HG02678 (cell line): ENCODE measurements around the gene SRCIN1.
"Not testable (repeated sequence)": the region's sequence is repeated elsewhere in the genome, so short reads cannot be mapped to it uniquely, and the experiment has no call there.

ENCODE experiments used
- ATAC-seq: cut with Tn5 transposase; IDR thresholded peaks from one replicate; pipeline ENCODE4 v1.9.1; 2021; ENCODE audit warnings: mild to moderate bottlenecking, moderate library complexity; ENCODE audit not compliant: unreplicated experiment

SRCIN1 gene

DNA sequence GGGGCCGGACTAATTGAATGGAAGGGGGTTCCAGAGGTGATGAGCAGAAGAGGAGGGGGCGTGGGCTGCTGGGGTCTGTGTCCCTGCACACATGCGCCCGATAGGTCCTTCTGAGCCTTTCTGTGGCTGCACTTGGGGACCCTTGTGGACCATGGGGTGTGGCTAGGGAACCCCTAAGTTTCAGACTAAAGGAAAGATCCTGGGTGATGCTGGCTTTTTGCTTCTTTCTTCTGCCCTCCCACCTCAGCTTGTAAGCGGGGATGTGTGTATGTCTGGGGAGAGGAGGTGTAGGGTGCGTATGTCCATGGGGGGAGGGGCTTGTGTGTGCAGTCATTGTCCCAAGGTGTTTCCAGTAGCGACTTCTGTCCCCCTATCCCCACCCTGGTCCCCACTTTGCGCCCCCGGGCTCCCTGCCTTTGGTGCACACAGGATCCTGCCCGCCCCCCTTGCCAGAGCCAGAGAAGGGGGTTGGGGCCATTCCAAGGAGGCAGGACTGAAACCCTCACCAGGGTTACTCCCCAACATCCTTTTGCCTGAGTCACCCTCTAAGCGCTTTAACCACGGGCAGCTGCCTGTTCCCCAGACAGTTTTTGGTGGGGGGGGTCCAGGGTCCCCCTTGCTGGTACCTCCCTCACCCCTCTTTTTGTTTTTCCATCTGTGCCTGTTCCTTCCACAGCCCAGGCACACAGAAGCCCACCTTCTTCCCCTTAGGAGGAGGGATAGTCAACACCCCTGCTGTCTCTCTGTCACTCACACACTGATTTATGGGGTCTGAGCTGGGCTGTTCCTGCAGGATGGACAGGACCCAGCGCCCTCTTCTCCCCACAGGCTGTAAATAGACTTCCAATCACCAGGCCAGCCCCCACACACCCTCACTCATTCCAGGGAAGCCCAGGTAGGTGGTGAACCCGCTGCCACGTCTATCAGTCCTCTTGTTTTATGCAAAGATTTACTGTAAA lies 94.3 kb downstream of the SRCIN1 start:
- no peak for ATAC-seq

DNA sequence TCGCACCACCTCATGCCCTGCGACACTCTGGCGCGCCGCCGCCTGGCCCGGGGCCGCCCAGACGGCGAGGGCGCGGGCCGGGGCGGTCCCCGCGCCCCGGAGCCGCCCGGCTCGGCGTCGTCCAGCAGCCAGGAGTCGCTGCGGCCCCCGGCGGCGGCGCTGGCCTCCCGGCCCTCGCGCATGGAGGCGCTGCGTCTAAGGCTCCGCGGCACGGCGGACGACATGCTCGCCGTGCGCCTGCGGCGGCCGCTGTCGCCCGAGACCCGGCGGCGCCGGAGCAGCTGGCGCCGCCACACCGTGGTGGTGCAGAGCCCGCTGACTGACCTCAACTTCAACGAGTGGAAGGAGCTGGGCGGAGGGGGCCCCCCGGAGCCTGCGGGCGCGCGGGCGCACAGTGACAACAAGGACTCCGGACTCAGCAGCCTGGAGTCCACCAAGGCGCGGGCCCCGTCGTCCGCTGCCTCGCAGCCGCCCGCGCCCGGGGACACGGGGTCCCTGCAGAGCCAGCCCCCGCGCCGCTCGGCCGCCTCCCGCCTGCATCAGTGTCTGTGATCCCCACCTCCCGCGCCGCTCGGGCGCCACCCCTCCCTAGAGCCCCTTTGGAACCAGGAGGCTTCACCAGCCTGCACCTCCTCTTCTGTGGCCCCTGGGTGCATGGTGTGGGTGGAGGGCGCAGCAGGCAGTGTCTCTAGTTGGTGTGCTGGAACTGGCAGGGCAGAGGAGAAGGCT lies 95.2 kb downstream of the SRCIN1 start:
- ATAC-seq: no peak

DNA sequence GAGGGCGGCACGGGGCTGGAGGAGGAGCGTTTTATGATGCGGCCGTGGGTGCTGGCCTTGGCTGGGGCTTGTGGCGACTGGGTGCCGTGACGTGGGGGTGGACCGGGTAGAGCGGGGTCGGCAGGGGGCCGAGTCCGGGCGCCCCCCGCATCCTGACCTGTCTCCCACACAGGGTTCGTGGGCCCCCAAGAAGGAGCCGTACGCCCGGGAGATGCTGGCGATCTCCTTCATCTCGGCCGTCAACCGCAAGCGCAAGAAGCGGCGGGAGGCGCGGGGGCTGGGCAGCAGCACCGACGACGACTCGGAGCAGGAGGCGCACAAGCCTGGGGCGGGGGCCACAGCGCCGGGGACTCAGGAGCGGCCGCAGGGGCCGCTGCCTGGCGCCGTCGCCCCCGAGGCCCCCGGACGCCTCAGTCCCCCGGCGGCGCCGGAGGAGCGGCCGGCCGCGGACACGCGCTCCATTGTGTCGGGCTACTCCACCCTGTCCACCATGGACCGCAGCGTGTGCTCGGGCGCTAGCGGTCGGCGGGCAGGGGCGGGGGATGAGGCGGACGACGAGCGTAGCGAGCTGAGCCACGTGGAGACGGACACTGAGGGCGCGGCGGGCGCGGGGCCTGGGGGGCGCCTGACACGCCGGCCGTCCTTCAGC lies 95.9 kb downstream of the SRCIN1 start:
- no peak for ATAC-seq

GRCh38 chr17:38508954-38509771 lies 96.6 kb downstream of the SRCIN1 start:
- no peak for ATAC-seq

- no peak for ATAC-seq
Observed at GRCh38 chr17:38508570-38508950, 97.2 kb downstream of the SRCIN1 start.

DNA sequence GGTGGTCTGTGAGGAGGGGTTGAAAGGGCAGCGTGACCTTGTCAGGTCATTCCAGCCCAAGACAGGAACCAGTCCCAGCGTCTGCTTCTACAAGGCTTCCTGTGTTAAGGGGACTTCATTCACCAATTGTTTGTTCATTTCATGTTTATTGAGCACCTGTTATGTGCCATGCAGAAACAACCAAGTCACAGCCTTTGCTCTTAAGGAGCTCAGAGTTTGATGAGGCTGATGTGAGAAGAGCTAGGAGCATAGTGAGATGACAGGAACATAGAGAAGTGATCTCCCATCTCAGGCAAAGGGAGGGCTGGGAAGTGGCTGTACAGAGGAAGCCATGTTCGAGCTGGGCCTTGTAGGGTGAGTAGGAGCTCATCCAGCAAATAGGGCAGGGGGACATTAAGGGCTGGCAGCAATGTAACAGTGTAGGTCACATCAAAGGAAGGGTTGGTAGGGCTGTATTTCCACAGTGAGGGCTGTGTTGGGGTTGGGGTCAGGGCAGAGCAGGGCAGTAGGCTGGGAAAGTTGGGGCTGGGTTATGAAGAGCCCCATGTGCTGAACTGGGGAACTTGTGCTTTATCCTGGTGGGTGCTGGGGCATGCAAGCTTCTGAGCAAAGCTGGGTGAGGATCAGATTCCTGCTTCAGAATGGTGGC lies 97.7 kb downstream of the SRCIN1 start:
- no peak for ATAC-seq

DNA sequence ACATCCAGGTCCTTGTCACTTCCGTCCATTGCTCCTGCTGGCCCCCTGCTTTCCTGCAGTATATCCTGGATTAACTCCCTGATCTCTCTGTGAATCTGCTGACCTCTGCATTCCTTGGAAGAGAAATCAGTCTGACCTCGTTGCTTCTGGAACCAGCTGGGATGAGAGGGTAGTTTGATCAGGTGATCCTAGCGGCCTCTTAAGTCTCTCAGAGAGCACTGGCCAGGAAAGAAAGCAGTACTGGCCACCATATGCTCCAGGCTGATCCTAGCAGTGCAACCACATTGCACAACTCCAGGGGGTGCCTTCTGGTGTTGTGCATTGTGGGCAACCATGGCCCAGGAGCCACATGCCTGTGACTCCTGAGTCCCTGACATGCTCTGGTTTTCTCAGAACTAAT lies 98.3 kb downstream of the SRCIN1 start:
- ATAC-seq: no peak

- no peak for ATAC-seq
Observed at GRCh38 chr17:38504216-38504615, 101.5 kb downstream of the SRCIN1 start.

- ATAC-seq: not testable (repeated sequence)
Observed at GRCh38 chr17:38503286-38503913, 102.4 kb downstream of the SRCIN1 start.

- not testable (repeated sequence) for ATAC-seq
Observed at GRCh38 chr17:38501718-38502117, 104.0 kb downstream of the SRCIN1 start.

DNA sequence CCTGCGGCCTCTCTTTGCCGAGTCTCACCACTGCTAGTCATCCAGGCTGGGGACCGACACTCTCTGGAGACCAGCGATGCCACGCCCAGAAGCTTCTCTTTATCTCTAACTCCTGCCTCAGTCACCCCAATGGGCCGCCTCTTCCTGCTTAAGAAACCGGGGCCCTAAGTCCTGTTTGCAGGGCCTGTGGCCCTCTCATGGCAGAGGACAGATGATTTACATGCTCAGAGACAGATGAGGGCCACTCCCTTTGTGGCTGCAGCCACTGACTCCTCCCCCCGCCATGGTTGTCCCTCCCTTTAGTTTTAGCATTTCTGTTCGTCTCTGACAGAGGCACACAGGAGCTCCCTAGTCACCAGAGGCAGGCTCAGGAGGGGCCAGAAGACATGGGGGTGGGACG lies 106.5 kb downstream of the SRCIN1 start:
- not testable (repeated sequence) for ATAC-seq

DNA sequence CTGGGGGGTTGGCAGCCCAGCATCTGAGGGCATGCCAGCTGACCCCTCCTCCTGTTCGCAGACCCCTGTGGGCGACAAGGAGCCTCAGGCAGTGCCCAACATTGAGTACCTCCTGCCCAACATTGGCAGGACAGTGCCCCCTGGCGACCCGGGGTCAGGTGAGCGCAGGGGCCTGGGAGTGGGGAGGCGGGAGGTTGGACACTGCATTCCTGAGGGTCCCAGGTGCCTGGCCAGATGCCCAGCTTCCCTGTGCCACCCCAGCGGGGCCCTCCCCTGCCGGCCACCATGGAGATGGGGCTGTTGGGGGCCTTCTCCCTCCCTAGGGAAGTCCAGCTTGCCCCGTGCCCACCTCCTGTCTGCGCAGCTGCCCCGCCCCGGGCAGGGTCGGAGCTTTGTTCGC lies 107.4 kb downstream of the SRCIN1 start:
- ATAC-seq: no peak

DNA sequence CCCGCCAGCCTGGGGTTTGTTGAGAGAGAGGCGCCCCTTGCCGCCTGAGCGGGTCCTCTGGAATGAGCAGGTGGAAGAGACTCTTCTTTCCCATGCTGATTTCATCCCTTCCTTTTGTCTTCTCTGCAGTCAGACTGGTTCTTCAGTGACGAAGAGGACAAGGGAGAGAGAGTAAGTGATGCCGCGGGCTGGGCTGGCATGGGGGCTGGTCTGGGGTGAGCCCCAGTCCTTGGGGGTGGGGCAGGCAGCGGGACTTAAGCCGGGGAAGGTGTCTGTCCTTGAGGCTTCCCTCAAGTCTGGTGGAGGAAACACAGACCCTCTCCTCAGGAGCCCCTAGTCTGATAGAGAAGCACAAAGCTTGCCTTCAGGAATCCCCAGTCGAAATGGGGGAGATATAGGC lies 108.1 kb downstream of the SRCIN1 start:
- ATAC-seq: not testable (repeated sequence)

DNA sequence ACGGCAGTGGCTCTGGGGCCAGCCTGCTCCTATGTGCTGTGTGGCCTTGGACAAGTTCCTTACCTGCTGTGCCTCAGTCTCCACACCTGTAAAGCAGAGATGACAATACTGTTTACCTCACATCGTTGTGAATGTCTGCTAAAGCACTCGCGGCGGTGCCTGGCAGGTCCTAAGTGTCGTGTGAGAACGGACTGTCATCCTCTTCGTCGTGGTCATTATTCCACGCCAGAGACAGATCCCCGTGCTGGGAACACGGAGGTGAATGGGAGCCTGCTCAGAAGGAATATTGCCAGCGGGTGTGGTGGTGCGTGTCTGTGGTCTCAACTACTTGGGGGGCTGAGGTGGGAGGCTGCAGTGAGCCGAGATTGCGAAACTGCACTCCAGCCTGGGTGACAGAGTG lies 111.6 kb downstream of the SRCIN1 start:
- not testable (repeated sequence) for ATAC-seq

- ATAC-seq: not testable (repeated sequence)
Observed at GRCh38 chr17:38492067-38493040, 113.4 kb downstream of the SRCIN1 start.

DNA sequence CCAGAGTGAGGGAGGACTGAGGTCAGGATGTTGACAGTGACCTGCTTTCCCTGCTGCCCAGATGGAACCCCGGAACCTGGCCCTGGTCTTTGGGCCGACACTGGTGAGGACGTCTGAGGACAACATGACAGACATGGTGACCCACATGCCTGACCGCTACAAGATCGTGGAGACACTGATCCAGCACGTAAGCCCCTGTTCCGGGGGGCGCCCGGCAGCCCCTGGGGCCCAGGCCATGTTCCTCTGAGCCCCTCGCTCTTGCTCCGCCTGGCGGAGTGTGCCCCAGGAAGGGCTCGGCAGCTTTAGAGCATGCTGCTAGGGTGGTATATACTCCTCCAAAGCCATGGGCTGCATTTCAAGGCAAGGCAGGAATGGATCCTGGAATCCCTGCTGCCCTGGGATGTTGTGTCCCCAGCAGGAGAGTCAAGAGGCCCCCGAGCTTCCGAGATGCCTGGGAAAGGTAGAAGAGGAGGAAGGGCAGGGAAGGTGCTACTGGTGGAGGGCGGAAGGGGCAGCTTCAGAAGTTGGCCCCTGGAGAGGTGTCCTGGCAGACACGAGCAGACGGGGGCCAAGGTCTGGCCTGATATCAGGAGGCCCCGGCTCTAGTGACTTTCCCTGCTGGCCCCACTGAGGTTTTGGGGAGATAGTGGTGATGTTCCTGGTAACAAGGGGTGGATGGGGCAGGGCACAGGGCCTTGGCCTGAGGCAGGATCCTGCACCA lies 114.2 kb downstream of the SRCIN1 start:
- ATAC-seq: not testable (repeated sequence)

DNA sequence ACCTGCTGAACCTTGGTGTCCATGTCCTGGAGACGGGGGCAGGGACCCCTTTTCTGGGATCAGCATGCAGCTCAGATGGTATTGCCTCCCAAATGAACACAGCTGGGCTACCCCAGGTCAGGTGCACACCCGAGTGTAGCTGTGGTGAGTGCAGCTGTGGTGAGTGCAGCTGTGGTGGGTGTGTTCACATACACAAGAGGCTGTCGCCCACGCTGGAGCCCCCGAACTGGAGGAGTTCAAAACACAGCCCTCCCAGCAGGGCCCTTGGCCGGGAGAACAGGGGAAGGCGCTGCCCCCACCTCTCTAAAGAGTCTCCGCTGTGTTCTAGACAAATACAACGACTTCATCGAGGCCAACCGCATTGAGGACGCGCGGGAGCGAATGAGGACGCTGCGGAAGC lies 116.0 kb downstream of the SRCIN1 start:
- not testable (repeated sequence) for ATAC-seq
